ENCODE data around the gene PCDHA11. TPM values are rescaled to one million over a fixed set of nuclear protein-coding genes. Genes with fewer than 3 reads are reported as not detected.
"Not testable (repeated sequence)": the region's sequence is repeated elsewhere in the genome, so short reads cannot be mapped to it uniquely, and the experiment has no call there.

The PCDHA11 gene
- under 1 TPM; 0.09 to 0.29 TPM for total RNA-seq
- long read RNA-seq: 0 reads

DNA sequence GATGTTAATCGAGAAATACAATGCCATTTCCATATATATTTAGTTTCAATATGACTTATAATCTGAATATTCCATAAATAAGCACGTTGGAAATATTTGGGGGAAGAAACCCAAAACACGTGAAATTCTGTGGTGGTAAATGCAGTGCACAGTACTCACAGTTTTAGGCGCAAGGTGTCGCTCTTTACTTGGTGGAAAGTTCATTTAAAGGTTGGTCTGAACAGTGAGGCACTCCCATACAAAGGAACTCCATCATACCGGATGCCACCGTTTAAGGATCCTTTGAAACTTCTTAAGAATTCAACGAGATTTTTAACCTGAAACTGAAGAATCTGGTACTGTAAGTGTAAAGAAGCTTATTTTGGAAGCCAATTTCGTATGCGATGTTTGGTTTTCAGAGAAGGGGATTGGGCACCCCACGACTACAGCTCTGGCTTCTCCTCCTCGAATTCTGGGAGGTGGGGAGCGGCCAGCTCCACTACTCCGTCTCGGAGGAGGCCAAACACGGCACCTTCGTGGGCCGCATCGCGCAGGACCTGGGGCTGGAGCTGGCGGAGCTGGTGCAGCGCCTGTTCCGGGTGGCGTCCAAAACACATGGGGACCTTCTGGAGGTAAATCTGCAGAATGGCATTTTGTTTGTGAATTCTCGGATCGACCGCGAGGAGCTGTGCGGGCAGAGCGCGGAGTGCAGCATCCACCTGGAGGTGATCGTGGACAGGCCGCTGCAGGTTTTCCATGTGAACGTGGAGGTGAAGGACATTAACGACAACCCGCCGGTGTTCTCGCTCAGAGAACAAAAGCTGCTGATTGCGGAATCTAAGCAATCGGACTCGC, at the start of gene PCDHA11:
PCDHA11 (plus strand) TSS at position 237 of the 834 bp plus-strand sequence; CDS start at position 384, 147 bp downstream.
- intact Hi-C loops (cut with DNase I): no loop called here
- ATAC-seq: peak in 1 of 2 donors; percentile 53
- DNase-seq: no peak

DNA sequence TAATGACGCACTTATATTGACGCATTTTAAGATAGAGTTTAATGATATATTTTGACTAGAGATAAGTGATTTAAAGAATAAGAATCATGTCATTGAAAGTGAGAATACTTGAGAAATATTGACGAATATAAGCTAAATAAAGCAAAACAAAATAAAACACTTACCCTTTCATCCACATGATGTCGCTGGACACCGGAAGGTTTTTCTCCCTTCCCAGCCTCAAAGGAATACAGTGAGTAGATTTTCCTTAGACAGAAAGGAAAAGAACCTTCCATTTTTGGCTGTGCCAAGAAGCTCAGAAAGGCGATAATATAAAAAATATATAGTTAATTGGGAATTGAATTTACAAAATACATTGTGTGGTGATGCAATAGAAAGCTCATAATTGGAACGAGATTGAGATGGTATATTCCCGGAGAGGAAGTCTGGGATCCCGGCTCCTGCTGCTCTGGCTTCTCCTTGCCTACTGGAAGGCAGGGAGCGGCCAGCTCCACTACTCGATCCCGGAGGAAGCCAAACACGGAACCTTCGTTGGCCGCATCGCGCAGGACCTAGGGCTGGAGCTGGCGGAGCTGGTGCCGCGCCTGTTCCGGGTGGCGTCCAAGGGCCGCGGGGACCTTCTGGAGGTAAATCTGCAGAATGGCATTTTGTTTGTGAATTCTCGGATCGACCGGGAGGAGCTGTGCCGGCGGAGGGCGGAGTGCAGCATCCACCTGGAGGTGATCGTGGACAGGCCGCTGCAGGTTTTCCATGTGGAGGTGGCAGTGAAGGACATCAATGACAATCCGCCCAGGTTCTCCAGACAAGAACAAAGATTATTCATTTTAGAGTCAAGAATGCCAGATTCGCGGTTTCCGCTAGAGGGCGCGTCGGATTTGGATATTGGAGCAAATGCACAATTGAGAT, 47.1 kb upstream of the PCDHA11 start, which contains the start of gene PCDHA5:
PCDHA5 (plus strand) TSS at position 239 of the 906 bp plus-strand sequence.
- ATAC-seq (no peak), DNase-seq (no peak)
- intact Hi-C loops (cut with DNase I): no loop called here

DNA sequence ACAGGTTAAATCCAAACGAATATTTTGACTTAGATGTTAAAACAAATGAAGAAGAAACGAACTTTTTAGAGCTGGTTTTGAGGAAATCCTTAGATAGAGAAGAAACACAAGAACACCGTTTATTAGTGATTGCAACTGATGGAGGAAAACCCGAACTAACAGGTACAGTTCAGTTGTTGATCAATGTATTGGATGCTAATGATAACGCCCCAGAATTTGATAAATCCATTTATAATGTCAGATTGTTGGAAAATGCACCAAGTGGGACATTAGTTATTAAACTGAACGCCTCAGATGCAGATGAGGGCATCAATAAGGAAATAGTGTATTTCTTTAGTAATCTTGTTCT, 46.5 kb upstream of the PCDHA11 start:
- no peak for DNase-seq
- intact Hi-C loops (cut with DNase I): no loop called here
- ATAC-seq: no peak

DNA sequence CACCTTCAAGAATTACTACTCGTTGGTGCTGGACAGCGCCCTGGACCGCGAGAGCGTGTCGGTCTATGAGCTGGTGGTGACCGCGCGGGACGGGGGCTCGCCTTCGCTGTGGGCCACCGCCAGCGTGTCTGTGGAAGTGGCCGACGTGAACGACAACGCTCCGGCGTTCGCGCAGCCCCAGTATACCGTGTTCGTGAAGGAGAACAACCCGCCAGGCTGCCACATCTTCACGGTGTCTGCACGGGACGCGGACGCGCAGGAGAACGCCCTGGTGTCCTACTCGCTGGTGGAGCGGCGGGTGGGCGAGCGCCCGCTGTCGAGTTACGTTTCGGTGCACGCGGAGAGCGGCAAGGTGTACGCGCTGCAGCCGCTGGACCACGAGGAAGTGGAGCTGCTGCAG, 45.8 kb upstream of the PCDHA11 start:
- intact Hi-C loops (cut with DNase I); ATAC-seq; DNase-seq: not testable (repeated sequence)

DNA sequence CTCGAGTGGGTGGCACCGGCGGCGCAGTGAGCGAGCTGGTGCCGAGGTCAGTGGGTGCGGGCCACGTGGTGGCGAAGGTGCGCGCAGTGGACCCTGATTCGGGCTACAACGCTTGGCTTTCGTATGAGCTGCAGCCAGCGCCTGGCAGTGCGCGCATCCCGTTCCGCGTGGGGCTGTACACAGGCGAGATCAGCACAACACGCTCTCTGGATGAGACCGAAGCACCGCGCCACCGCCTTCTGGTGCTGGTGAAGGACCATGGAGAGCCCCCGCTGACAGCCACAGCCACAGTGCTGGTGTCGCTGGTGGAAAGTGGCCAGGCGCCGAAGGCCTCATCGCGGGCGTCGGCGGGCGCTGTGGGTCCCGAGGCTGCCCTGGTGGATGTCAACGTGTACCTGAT, 45.3 kb upstream of the PCDHA11 start:
- DNase-seq: no peak
- intact Hi-C loops (cut with DNase I): no loop called here

DNA sequence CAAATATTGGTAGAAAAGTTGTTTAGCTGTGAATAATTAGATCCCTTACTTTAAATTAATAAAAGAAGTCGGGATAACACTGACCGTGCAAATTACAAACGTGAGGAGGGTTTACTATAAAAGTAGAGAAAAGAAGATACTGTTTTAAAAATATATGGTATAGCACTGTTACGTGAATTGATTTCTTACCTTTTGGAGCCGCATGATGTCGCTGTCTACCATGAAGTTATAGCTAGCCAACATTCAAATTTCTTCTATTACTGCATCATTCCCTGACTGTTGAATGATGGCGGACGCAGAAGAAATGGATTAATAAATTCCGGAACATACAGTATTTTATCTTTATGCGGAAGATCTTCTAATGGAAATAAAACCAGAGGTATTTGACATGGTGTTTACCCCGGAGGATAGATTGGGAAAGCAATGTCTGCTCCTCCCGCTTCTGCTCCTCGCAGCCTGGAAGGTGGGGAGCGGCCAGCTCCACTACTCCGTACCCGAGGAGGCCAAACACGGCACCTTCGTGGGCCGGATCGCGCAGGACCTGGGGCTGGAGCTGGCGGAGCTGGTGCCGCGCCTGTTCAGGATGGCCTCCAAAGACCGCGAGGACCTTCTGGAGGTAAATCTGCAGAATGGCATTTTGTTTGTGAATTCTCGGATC, 40.9 kb upstream of the PCDHA11 start, which contains the start of gene PCDHA6:
PCDHA6 (plus strand) TSS at position 257 of the 658 bp plus-strand sequence; CDS start at position 389, 132 bp downstream.
- ATAC-seq: no peak
- intact Hi-C loops (cut with DNase I): no loop called here
- DNase-seq: no peak

More for the DNA sequence above, 45.3 kb upstream of the PCDHA11 start:
- no peak for ATAC-seq

DNA sequence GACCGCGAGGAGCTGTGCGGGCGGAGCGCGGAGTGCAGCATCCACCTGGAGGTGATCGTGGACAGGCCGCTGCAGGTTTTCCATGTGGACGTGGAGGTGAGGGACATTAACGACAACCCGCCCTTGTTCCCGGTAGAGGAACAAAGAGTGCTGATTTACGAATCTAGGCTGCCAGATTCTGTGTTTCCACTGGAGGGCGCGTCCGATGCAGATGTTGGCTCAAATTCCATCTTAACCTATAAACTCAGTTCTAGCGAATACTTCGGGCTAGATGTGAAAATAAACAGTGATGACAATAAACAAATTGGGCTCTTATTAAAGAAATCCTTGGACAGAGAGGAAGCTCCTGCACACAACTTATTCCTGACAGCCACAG, 40.4 kb upstream of the PCDHA11 start:
- ATAC-seq: no peak
- intact Hi-C loops (cut with DNase I): no loop called here
- no peak for DNase-seq

GRCh38 chr5:140829511-140830501, 39.0 kb upstream of the PCDHA11 start:
- DNase-seq; ATAC-seq; intact Hi-C loops (cut with DNase I): not testable (repeated sequence)

- DNase-seq: no peak
- intact Hi-C loops (cut with DNase I): no loop called here
- no peak for ATAC-seq
Measured at GRCh38 chr5:140833993-140834392, 34.8 kb upstream of the PCDHA11 start, which contains the start of gene PCDHA7. TSS of gene PCDHA7 (plus strand) at chr5:140834269. CDS start at chr5:140834384, 115 bp downstream.

DNA sequence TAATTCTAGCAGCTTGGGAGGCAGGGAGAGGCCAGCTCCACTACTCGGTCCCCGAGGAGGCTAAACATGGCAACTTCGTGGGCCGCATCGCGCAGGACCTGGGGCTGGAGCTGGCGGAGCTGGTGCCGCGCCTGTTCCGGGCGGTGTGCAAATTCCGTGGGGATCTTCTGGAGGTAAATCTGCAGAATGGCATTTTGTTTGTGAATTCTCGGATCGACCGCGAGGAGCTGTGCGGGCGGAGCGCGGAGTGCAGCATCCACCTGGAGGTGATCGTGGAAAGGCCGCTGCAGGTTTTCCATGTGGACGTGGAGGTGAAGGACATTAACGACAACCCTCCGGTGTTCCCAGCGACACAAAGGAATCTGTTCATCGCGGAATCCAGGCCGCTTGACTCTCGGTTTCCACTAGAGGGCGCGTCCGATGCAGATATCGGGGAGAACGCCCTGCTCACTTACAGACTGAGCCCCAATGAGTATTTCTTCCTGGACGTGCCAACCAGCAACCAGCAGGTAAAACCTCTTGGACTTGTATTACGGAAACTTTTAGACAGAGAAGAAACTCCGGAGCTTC, 34.2 kb upstream of the PCDHA11 start:
- DNase-seq; ATAC-seq; intact Hi-C loops (cut with DNase I): not testable (repeated sequence)

- ATAC-seq (no peak), DNase-seq (no peak)
- intact Hi-C loops (cut with DNase I): no loop called here
Measured at GRCh38 chr5:140835622-140836510, 32.9 kb upstream of the PCDHA11 start.

GRCh38 chr5:140840978-140841962, 27.5 kb upstream of the PCDHA11 start, which contains the start of gene PCDHA8:
TSS of gene PCDHA8 (plus strand) at chr5:140841187. CDS start at chr5:140841322, 135 bp downstream.
- ATAC-seq (no peak), DNase-seq (no peak)
- intact Hi-C loops (cut with DNase I): no loop called here

GRCh38 chr5:140842798-140843733, 25.7 kb upstream of the PCDHA11 start:
- DNase-seq (no peak), ATAC-seq (no peak)
- intact Hi-C loops (cut with DNase I): no loop called here

Measured in left cardiac atrium (tissue), 4 donors.